GM18502 (cell line): ENCODE results near the gene ZNF225.
"Not testable (repeated sequence)": the region's sequence is repeated elsewhere in the genome, so short reads cannot be mapped to it uniquely, and the experiment has no call there.

ENCODE experiments used
- ATAC-seq: cut with Tn5 transposase; IDR thresholded peaks from one replicate; pipeline ENCODE4 v1.9.1; 2021; ENCODE audit warnings: mild to moderate bottlenecking; ENCODE audit not compliant: unreplicated experiment, poor library complexity

Gene ZNF225

DNA sequence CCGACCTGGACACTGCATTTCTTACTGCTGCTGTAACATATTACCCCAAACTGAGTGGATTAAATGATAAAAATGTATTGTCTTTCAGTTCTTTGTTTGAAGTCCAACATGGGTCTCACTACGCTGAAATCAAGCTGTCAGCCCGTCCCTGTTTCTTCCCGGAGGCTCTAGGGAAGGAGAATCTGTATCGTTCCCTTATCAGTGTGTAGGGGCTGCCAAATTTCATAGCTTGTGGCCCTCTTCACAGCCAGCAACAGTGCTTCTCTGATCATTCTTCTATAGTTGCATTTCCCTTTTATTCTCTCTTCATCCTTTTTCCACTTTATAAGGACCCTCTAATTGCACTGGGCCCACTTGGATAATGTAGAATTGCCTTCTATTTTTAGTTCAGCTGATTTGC is 38.3 kb downstream of the ZNF225 start:
- no peak for ATAC-seq

DNA sequence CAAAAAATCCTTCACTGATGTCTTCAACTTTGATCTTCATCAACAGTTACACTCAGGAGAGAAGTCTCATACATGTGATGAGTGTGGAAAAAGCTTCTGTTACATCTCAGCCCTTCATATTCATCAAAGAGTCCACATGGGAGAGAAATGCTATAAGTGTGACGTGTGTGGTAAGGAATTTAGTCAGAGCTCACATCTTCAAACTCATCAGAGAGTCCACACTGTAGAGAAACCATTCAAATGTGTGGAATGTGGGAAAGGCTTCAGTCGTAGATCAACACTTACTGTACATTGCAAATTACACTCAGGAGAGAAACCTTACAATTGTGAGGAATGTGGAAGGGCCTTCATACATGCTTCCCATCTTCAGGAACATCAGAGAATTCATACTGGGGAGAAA is 43.3 kb downstream of the ZNF225 start:
- ATAC-seq = no peak

DNA sequence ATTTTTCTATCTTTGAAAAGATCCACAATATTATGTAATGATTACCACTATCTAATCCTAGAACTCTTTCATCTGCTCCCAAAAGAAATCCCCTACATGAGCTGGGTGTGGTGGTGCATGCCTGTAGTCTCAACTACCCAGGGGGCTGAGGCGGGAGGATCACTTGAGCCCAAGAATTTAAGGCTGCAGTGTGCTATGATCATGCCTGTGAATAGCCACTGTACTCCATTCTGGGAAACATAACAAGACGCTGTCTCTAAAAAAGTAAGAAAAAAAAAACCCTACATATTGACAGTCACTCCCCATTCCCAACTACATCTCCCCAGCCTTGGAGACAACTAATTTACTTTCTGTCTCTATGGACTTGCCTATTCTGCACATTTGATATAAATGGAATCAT is 50.6 kb downstream of the ZNF225 start:
- no peak for ATAC-seq

DNA sequence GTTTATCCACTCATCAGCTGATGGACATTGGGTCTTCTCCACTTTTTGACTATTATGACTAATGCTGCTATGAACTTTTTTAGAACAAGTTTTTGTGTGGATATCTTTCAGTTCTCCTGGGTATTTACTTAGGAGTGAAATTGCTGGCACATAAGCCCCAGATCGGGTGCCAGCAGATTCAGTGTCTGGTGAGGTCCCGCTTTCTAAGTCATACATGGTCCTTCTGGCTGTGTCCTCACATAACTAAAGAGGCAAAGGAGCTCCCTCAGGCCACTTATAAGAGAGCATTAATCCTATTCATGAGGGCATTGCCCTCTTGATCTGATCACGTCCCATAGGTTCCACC is 51.1 kb downstream of the ZNF225 start:
- peak; percentile 4 for ATAC-seq

DNA sequence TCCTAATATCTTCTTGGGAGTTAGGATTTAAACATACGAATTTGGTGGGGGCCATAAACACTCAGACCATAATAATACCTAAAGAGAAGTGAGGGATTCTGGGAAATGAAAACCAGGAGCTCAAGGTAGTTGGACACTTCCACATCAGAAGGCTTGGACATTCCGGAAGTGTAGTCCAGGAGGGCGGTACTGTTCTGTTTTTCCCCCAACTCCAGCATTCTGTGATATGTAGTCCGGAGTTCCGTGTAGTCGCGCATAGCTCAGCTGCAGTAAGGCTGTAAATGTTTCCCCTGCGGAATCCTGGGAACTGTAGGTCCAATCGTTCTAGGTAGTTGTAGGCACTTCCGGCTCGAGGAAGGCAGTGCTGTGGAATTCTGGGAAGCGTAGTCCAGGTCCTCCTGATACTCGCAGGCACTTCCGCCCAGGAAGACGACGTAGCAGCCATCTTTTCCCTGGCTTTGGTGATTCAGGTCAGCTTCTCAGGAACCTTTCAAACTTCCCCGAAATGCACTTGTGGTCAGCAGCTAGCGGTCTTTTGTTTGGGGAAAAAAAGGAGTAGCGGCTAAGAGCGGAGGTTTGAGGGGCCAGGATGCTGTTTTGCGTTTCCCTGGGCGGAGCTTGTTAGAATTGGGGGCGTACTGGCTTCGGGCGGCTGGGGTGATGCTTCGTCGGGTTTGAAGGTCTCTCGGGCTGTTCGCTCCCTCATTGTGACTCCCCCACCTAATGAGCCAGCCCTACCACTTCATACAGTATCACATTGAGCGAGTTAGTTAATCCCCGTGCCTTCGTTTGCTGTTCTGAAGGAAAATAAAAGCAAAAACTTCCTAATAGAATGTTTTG is 51.7 kb downstream of the ZNF225 start, which contains the start of gene ZNF226:
Gene ZNF226, plus strand, starts transcription at position 428 of the 840 bp plus-strand sequence. CDS start 4,981 bp downstream, outside the sequence.
- ATAC-seq = peak; percentile 90

DNA sequence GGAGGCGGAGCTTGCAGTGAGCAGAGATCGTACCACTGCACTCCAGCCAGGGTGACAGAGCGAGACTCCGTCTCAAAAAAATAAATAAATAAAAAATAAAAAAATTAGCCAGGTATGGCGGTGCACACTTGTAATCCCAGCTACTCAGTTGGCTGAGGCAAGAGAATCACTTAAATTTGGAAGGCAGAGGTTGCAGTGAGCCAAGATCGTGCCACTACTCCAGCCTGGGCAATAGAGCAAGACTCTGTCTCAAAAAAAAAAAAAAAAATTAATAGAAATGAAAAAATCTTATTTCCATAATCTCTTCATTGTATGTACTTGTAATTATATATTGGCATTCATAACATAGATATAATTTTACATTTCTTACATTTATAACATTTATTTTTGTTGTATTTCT is 57.5 kb downstream of the ZNF225 start:
- ATAC-seq = not testable (repeated sequence)

DNA sequence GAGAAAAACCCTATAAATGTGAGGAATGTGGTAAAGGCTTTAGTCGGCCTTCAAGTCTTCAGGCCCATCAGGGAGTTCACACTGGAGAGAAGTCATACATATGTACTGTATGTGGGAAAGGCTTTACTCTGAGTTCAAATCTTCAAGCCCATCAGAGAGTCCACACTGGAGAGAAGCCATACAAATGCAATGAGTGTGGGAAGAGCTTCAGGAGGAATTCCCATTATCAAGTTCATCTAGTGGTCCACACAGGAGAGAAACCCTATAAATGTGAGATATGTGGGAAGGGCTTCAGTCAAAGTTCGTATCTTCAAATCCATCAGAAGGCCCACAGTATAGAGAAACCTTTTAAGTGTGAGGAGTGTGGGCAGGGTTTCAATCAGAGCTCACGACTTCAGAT is 63.4 kb downstream of the ZNF225 start:
- no peak for ATAC-seq

DNA sequence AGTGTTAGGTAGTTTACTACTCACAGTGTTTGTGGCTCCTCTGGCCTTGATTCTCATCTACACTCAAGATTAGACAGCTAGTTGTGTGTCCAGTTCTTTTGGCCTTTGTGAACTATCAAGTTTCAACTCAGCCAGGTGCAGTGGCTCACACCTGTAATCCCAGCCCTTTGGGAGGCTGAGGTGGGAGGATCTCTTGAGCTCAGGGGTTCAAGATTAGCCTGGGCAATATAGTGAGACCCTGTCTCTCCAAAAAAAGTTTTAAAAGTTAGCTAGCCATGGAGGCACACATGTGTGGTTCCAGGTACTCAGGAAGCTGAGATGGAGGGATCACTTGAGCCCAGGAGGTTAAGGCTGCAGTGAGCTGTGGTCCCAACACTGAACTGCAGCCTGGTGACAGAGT is 67.8 kb downstream of the ZNF225 start:
- no peak for ATAC-seq

DNA sequence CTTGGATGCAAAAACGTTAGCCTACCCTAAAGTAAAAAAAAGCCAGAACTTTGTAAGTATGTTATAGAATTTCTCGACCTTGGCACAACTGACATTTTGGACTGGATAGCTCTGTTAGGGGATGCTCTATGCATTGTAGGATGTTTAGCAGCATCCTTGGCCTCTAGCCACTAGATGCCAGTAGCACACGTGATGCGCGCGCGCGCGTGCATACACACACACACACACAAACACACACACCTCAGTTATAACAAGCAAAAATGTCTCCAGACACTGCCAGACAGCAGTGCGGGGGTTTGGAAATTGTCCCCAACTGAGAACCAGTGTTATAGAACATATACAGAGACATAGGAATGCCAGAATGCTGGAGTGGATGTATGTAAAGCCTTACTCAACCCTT is 68.9 kb downstream of the ZNF225 start:
- no peak for ATAC-seq
